IMR-90 (cell line): ENCODE measurements around the gene KIF3A.
A peak's percentile ranks its signal among the peaks of the same experiment; 100 is the strongest.

Source experiments
- BHLHE40 ChIP-seq: fragments of 150-350 bp; IDR thresholded peaks from 2 replicates; pipeline ENCODE4 v1.6.1; 2016; ENCODE audit warnings: mild to moderate bottlenecking, low read depth, low read length
- MXI1 ChIP-seq: IDR thresholded peaks from 2 replicates; pipeline ENCODE4 v1.6.1; 2012; ENCODE audit warnings: low read depth, mild to moderate bottlenecking, low read length, moderate library complexity, borderline replicate concordance
- POLR2A ChIP-seq: IDR thresholded peaks from 2 replicates; pipeline ENCODE4 v1.6.1; 2012; ENCODE audit warnings: mild to moderate bottlenecking, low read depth, low read length
- RCOR1 ChIP-seq: IDR thresholded peaks from 2 replicates; pipeline ENCODE4 v1.6.1; 2012; ENCODE audit warnings: mild to moderate bottlenecking, low read length, improper control_type of control experiment; ENCODE audit not compliant: insufficient replicate concordance
- SMC3 ChIP-seq: fragments of 150-350 bp; IDR thresholded peaks from 2 replicates; pipeline ENCODE4 v1.6.1; 2016; ENCODE audit warnings: low read depth, mild to moderate bottlenecking, antibody characterized with exemption, low read length, moderate library complexity
- TF ChIP-seq, protein P1 (sequence below): conservative IDR thresholded peaks from 2 replicates; pipeline ENCODE4 v1.5.1; 2012; ENCODE audit warnings: mild to moderate bottlenecking, low read depth, low read length, improper control_type of control experiment

GRCh38 chr5:132704875-132705274, 32.5 kb downstream of the KIF3A start:
- TF ChIP-seq MXI1 (no peak), POLR2A (no peak), BHLHE40 (0 out of 2 replicates have a peak, but pooled peaks have one; percentile 4), RCOR1 (no peak), SMC3 (no peak)
- TF ChIP-seq, protein P1, sequence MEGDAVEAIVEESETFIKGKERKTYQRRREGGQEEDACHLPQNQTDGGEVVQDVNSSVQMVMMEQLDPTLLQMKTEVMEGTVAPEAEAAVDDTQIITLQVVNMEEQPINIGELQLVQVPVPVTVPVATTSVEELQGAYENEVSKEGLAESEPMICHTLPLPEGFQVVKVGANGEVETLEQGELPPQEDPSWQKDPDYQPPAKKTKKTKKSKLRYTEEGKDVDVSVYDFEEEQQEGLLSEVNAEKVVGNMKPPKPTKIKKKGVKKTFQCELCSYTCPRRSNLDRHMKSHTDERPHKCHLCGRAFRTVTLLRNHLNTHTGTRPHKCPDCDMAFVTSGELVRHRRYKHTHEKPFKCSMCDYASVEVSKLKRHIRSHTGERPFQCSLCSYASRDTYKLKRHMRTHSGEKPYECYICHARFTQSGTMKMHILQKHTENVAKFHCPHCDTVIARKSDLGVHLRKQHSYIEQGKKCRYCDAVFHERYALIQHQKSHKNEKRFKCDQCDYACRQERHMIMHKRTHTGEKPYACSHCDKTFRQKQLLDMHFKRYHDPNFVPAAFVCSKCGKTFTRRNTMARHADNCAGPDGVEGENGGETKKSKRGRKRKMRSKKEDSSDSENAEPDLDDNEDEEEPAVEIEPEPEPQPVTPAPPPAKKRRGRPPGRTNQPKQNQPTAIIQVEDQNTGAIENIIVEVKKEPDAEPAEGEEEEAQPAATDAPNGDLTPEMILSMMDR: no peak
